ENCODE results near the gene CDH4.

Gene CDH4

GRCh38 chr20:61924858-61925554 is 672.9 kb downstream of the CDH4 start:
- no peak overlapping the region for H3K4me3 ChIP-seq (replicated peaks in 1 of 2; ENCODE audit: low read depth in 2 of 2, low read length in 2 of 2)
- TF ChIP-seq, protein P1, sequence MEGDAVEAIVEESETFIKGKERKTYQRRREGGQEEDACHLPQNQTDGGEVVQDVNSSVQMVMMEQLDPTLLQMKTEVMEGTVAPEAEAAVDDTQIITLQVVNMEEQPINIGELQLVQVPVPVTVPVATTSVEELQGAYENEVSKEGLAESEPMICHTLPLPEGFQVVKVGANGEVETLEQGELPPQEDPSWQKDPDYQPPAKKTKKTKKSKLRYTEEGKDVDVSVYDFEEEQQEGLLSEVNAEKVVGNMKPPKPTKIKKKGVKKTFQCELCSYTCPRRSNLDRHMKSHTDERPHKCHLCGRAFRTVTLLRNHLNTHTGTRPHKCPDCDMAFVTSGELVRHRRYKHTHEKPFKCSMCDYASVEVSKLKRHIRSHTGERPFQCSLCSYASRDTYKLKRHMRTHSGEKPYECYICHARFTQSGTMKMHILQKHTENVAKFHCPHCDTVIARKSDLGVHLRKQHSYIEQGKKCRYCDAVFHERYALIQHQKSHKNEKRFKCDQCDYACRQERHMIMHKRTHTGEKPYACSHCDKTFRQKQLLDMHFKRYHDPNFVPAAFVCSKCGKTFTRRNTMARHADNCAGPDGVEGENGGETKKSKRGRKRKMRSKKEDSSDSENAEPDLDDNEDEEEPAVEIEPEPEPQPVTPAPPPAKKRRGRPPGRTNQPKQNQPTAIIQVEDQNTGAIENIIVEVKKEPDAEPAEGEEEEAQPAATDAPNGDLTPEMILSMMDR (IDR thresholded peaks at IDR 0.05; ENCODE audit: low read depth, low read length) = no peak
- DNase-seq (ENCODE audit: low read depth in 2 of 2) = no peak

DNA sequence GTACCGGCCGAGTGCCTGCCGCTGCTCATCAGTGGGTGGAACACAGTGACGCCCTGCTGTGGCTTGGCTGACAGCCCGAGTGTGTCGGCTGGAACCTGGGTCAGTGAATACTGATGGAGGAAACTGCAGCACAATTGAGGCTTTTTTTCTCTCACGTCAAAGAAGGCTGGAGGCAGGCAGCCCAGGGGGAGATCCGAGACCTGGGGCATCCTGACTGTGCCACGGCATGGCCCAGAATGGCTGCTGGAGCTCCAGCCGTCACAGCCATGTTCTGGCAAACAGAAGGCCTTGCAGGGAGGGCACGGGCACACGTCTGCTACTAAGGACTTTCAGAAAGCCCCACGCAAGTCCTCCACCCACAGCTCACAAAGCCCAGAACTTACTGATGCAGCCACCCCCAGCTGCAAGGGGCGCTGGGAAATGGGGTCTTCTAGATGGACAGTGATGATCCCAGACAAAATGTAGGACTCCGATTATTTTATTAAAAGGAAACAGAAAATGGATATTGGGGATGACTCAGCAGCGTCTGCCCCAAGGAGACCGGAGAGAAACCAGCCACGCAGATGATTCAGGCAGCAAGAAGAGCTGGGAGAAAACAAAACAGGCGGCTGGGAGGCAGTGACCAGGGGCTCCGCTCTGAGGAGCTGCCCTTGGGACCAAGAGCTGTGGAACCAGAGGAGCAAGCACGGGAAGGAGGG is 673.6 kb downstream of the CDH4 start:
- peak; percentile 20 to 76 for DNase-seq (ENCODE audit: low read depth in 2 of 2)
- TF ChIP-seq, protein P1 (IDR thresholded peaks at IDR 0.05; ENCODE audit: low read depth, low read length) = no peak
- no peak overlapping the region for H3K4me3 ChIP-seq (replicated peaks in 1 of 2; ENCODE audit: low read depth in 2 of 2, low read length in 2 of 2)

GRCh38 chr20:61926253-61926613 is 674.2 kb downstream of the CDH4 start:
- no peak overlapping the region for H3K4me3 ChIP-seq (replicated peaks in 1 of 2; ENCODE audit: low read depth in 2 of 2, low read length in 2 of 2)
- TF ChIP-seq, protein P1 (IDR thresholded peaks at IDR 0.05; ENCODE audit: low read depth, low read length) = no peak
- DNase-seq (ENCODE audit: low read depth in 2 of 2) = no peak

DNA sequence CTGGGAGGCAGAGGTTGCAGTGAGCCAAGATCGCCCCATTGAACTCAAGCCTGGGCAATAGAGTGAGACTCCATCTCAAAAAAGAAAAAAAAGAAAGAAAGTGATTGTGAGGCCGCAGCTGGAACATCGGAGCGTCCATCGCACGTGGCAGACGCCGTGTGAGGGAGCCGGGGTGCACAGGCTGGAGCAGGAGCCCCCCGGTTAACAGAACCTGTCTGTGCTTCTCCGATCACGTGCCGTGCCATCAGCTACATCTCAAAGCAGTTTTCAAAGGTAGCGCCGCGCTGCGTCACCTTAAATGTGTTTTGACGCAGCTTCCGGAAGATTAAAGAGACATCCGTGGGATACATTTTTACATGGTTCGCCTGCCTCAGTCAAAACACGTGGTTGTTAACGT is 674.7 kb downstream of the CDH4 start:
- DNase-seq (ENCODE audit: low read depth in 2 of 2) = no peak
- TF ChIP-seq, protein P1 (IDR thresholded peaks at IDR 0.05; ENCODE audit: low read depth, low read length) = no peak
- H3K4me3 ChIP-seq (replicated peaks in 1 of 2; ENCODE audit: low read depth in 2 of 2, low read length in 2 of 2) = no peak overlapping the region

- H3K4me3 ChIP-seq (replicated peaks in 1 of 2; ENCODE audit: low read depth in 2 of 2, low read length in 2 of 2) = no peak overlapping the region
- TF ChIP-seq, protein P1 (IDR thresholded peaks at IDR 0.05; ENCODE audit: low read depth, low read length) = no peak
- DNase-seq (ENCODE audit: low read depth in 2 of 2) = no peak
Measured at GRCh38 chr20:61927193-61927825, 675.2 kb downstream of the CDH4 start.

- no peak for DNase-seq (ENCODE audit: low read depth in 2 of 2)
- no peak overlapping the region for H3K4me3 ChIP-seq (replicated peaks in 1 of 2; ENCODE audit: low read depth in 2 of 2, low read length in 2 of 2)
- TF ChIP-seq, protein P1 (IDR thresholded peaks at IDR 0.05; ENCODE audit: low read depth, low read length) = no peak
Measured at GRCh38 chr20:61927826-61928541, 675.9 kb downstream of the CDH4 start.
